Stimulated activated naive CD8-positive, alpha-beta T cell treated with anti-CD3 and anti-CD28 coated beads, Interleukin-15, amount 100 ng/mL, for 72 hours (primary cell): ENCODE data around the gene BRINP1.

ENCODE experiments used
- ATAC-seq: fragments of 150-1000 bp; cut with Tn5 transposase; 2 replicates; pipeline ENCODE4 v1.10.0; 2021; ENCODE audit warnings: mild to moderate bottlenecking, moderate library complexity
- DNase-seq, 2 donors: peaks; one replicate each; pipeline ENCODE4 v3.0.0; 2021 to 2022
- H3K27ac Mint-ChIP-seq, 2 donors: one replicate each; pipeline ENCODE4 v1.8.0; 2022; ENCODE audit warnings: mild to moderate bottlenecking in 2 of 2, mixed read lengths in 2 of 2, moderate library complexity in 2 of 2
- H3K27me3 Mint-ChIP-seq: one replicate; pipeline ENCODE4 v1.8.0; 2022; ENCODE audit warnings: mixed read lengths
- H3K4me1 Mint-ChIP-seq: one replicate; pipeline ENCODE4 v1.8.0; 2022; ENCODE audit warnings: mild to moderate bottlenecking, mixed read lengths
- H3K4me3 Mint-ChIP-seq, 2 donors: one replicate each; pipeline ENCODE4 v1.8.0; 2022; ENCODE audit warnings: mild to moderate bottlenecking in 2 of 2, mixed read lengths in 2 of 2, moderate library complexity in 1 of 2
- H3K9me3 Mint-ChIP-seq, 2 donors: one replicate each; pipeline ENCODE4 v1.8.0; 2022; ENCODE audit warnings: mixed read lengths in 2 of 2

Gene BRINP1, protein sequence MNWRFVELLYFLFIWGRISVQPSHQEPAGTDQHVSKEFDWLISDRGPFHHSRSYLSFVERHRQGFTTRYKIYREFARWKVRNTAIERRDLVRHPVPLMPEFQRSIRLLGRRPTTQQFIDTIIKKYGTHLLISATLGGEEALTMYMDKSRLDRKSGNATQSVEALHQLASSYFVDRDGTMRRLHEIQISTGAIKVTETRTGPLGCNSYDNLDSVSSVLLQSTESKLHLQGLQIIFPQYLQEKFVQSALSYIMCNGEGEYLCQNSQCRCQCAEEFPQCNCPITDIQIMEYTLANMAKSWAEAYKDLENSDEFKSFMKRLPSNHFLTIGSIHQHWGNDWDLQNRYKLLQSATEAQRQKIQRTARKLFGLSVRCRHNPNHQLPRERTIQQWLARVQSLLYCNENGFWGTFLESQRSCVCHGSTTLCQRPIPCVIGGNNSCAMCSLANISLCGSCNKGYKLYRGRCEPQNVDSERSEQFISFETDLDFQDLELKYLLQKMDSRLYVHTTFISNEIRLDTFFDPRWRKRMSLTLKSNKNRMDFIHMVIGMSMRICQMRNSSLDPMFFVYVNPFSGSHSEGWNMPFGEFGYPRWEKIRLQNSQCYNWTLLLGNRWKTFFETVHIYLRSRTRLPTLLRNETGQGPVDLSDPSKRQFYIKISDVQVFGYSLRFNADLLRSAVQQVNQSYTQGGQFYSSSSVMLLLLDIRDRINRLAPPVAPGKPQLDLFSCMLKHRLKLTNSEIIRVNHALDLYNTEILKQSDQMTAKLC

GRCh38 chr9:119368681-119369581, at the start of gene BRINP1:
Gene BRINP1, minus strand, starts transcription at chr9:119369435. Its CDS starts 56,080 bp downstream, at chr9:119313355.
- H3K4me3 Mint-ChIP-seq = no peak within 1 kb of the TSS
- ATAC-seq (no peak), DNase-seq (no peak)
- peaks cover 19 to 36% of the 10 kb centered on the region in 2 donors for H3K9me3 Mint-ChIP-seq
- no peak within 1 kb of the TSS for H3K27ac Mint-ChIP-seq
- H3K4me1 Mint-ChIP-seq = peaks cover 6% of the 10 kb centered on the region
- H3K27me3 Mint-ChIP-seq = peaks cover 58% of the 10 kb centered on the region

- H3K4me3 Mint-ChIP-seq = no peak overlapping the region
- ATAC-seq (no peak), DNase-seq (no peak)
- no peaks in the 10 kb centered on the region for H3K27me3 Mint-ChIP-seq
- H3K9me3 Mint-ChIP-seq = peaks cover 0 to 7% of the 10 kb centered on the region in 2 donors
- no peak overlapping the region for H3K27ac Mint-ChIP-seq
- no peaks in the 10 kb centered on the region for H3K4me1 Mint-ChIP-seq
Observed at GRCh38 chr9:119418721-119419120, 49.5 kb upstream of the BRINP1 start.

- H3K27me3 Mint-ChIP-seq = no peaks in the 10 kb centered on the region
- H3K27ac Mint-ChIP-seq = no peak overlapping the region
- no peaks in the 10 kb centered on the region for H3K4me1 Mint-ChIP-seq
- DNase-seq (no peak), ATAC-seq (no peak)
- H3K4me3 Mint-ChIP-seq = no peak overlapping the region
- peaks cover 0 to 7% of the 10 kb centered on the region in 2 donors for H3K9me3 Mint-ChIP-seq
Observed at GRCh38 chr9:119416793-119417192, 47.6 kb upstream of the BRINP1 start.

GRCh38 chr9:119412399-119412798, 43.2 kb upstream of the BRINP1 start:
- Mint-ChIP-seq H3K4me1 (no peaks in the 10 kb centered on the region), H3K4me3 (no peak overlapping the region), H3K9me3 (peaks cover 0 to 5% of the 10 kb centered on the region in 2 donors), H3K27ac (no peak overlapping the region), H3K27me3 (no peaks in the 10 kb centered on the region)
- no peak for ATAC-seq
- no peak for DNase-seq

DNA sequence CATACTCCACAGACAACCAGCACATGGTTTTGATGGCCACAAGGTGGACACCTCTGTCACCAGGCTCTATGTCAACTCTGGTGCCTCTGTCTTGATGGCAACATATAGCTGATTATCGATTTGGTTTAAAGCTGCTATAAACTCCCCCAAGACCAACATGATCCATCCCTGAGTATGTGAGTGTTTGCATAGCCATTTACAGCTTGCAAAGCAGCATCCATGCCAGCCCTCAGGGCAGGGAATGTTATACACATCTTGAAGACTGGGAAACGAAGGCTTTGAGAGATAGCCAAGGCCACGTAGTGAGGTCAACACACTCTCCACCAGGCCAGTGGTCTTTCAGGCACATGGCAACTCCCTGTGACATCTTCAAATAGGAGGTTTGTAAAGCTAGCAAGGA, 40.3 kb upstream of the BRINP1 start:
- Mint-ChIP-seq H3K27ac (no peak overlapping the region), H3K4me1 (no peaks in the 10 kb centered on the region), H3K27me3 (no peaks in the 10 kb centered on the region), H3K9me3 (peaks cover 0 to 5% of the 10 kb centered on the region in 2 donors), H3K4me3 (no peak overlapping the region)
- ATAC-seq = no peak
- DNase-seq = no peak

DNA sequence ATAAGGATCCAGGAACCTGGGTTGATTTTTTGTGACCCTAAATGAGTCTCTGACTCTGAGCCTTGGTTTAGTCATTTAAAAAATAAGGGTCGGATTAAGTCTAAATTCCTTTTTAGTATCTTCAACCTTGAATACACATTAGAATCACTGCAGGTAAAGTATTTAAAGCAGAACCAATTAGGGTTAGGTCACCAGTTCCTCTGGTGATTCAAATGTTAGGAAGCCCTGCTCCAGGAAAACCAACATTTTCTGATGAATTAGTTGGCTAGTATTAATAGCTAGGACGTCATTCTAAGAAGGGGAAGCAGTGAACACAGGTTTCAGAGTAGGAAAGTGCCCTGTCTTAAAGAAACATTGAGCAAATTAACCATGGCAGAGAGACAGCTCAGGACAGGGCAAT, 31.4 kb upstream of the BRINP1 start:
- Mint-ChIP-seq H3K9me3 (peaks cover 0 to 18% of the 10 kb centered on the region in 2 donors), H3K4me1 (no peaks in the 10 kb centered on the region), H3K27me3 (no peaks in the 10 kb centered on the region), H3K27ac (no peak overlapping the region), H3K4me3 (no peak overlapping the region)
- no peak for ATAC-seq
- no peak for DNase-seq

DNA sequence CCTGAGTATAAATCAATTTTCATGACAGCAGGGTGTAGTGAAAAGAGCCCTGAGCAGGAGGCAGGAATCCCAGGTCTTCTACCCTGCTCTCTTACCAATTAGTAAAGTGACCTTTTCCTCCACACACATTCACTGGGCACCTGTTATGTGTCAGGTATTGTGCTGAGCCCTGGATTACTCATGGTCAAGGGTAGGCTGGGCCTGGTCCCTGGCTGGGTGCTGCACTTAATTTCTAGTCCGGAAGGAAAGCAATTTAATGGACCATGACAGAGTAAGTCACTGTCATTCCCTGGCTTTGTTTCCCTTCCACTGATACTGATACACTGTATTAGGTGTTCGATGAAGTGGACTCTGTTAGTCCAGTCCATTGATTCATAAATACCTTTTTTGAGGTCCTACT, 29.1 kb upstream of the BRINP1 start:
- ATAC-seq (no peak), DNase-seq (no peak)
- Mint-ChIP-seq H3K4me1 (no peaks in the 10 kb centered on the region), H3K4me3 (no peak overlapping the region), H3K27me3 (no peaks in the 10 kb centered on the region), H3K9me3 (peaks cover 0 to 19% of the 10 kb centered on the region in 2 donors), H3K27ac (no peak overlapping the region)

DNA sequence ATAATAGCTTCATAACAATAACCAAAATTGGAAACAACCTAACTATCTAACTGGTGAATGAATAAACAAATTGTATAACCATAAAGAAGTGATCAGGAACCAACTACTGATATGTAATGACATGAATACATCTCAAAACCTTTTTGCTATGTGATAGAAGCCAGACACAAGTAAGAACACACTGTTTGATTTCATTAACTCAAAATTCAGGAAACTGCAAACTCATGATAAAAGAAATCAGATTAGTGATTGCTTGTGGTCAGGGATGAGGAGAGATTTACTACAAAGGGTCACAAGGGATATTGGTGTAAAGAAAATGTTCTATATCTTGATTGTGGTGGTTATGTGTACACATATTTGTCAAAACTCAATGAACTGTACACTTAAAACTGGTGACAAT, 22.6 kb upstream of the BRINP1 start:
- DNase-seq = no peak
- Mint-ChIP-seq H3K4me3 (no peak overlapping the region), H3K27ac (no peak overlapping the region), H3K4me1 (no peaks in the 10 kb centered on the region), H3K27me3 (peaks cover 6% of the 10 kb centered on the region), H3K9me3 (peaks cover 7 to 14% of the 10 kb centered on the region in 2 donors)
- ATAC-seq = no peak

GRCh38 chr9:119375892-119376291, 6.7 kb upstream of the BRINP1 start:
- no peaks in the 10 kb centered on the region for H3K4me1 Mint-ChIP-seq
- H3K4me3 Mint-ChIP-seq = no peak overlapping the region
- no peak for DNase-seq
- peaks cover 0 to 24% of the 10 kb centered on the region in 2 donors for H3K9me3 Mint-ChIP-seq
- no peak overlapping the region for H3K27ac Mint-ChIP-seq
- H3K27me3 Mint-ChIP-seq = peaks cover 9% of the 10 kb centered on the region
- ATAC-seq = no peak

GRCh38 chr9:119372951-119373350, 3.7 kb upstream of the BRINP1 start:
- Mint-ChIP-seq H3K4me3 (no peak overlapping the region), H3K4me1 (peaks cover 6% of the 10 kb centered on the region), H3K9me3 (peaks cover 5 to 33% of the 10 kb centered on the region in 2 donors), H3K27me3 (peaks cover 38% of the 10 kb centered on the region), H3K27ac (no peak overlapping the region)
- no peak for ATAC-seq
- no peak for DNase-seq

DNA sequence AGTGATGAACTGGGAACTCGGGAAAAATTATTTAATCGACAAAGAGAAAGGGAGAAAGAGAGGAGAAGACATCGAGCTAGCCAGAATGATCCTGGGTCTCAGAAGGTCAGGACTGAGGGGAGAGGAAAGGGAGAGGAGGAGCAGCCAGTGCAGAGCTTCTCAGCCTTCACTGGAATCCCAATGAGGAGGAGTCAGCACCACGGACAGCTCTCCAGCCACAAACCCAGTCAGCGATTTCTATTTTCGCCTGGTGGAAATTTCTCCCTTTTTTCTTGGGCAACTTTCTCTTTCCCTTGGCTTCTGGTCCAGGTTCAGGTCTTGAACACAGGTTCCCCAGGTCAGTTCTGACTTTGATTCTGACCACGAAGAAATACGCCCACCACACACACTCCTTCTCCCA, 1.6 kb upstream of the BRINP1 start:
- Mint-ChIP-seq H3K4me3 (no peak overlapping the region), H3K27me3 (peaks cover 47% of the 10 kb centered on the region), H3K27ac (no peak overlapping the region), H3K4me1 (peaks cover 6% of the 10 kb centered on the region), H3K9me3 (peaks cover 9 to 33% of the 10 kb centered on the region in 2 donors)
- no peak for DNase-seq
- no peak for ATAC-seq

GRCh38 chr9:119369680-119370366, 588 bp upstream of the BRINP1 start:
- no peak overlapping the region for H3K27ac Mint-ChIP-seq
- DNase-seq (no peak), ATAC-seq (no peak)
- peaks cover 10 to 35% of the 10 kb centered on the region in 2 donors for H3K9me3 Mint-ChIP-seq
- peaks cover 6% of the 10 kb centered on the region for H3K4me1 Mint-ChIP-seq
- no peak overlapping the region for H3K4me3 Mint-ChIP-seq
- peaks cover 52% of the 10 kb centered on the region for H3K27me3 Mint-ChIP-seq

DNA sequence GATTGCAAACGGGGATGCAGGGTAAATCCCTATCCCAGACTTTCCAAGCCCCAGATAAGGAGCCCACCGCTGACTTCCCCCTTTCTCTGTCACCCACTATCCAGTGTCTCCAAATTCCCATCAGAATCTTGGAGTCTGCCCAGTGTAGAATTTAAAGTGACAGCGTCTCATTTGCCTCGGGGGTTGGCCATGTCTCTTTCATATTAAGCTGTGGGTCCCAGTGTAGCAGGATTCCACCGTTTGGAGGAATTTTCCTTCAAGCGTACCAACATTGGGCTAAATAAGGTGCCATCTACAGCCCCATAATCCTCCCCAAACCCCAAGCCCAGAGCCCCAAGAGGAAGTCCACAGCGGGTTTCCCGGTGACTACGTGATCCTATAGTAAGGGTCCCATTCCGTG, 1.1 kb downstream of the BRINP1 start:
- Mint-ChIP-seq H3K4me3 (no peak overlapping the region), H3K27me3 (peaks cover 58% of the 10 kb centered on the region), H3K27ac (no peak overlapping the region), H3K4me1 (peaks cover 6% of the 10 kb centered on the region), H3K9me3 (peaks cover 20 to 32% of the 10 kb centered on the region in 2 donors)
- ATAC-seq (no peak), DNase-seq (no peak)

DNA sequence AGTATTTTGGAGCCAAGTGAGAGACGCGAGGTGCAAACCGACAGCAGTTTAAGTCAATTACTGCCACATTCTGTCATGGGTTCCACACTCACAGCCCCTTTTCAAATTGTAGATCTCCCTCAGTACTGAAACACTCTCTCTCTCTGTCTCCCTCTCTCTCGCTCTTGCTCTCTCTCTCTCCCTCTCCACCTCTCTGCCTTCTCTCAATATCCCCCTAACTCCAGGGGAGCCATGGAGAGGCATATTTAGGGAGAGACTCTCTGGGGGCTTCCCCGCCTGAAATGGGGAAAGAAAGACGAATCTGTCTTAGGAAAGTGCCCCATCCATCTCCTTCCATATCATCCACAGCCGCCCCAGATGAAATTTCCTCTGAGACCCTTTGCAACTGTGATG, 1.6 kb downstream of the BRINP1 start:
- Mint-ChIP-seq H3K9me3 (peaks cover 20 to 32% of the 10 kb centered on the region in 2 donors), H3K27ac (no peak overlapping the region), H3K4me3 (no peak overlapping the region), H3K4me1 (peaks cover 6% of the 10 kb centered on the region), H3K27me3 (peaks cover 58% of the 10 kb centered on the region)
- no peak for DNase-seq
- ATAC-seq = no peak
